ENCODE data around the gene ARHGAP10.

The ARHGAP10 gene

GRCh38 chr4:147963839-147964238 lies 232.0 kb downstream of the ARHGAP10 start:
- H3K4me1 ChIP-seq (ENCODE audit: low read length): no peaks in the 10 kb centered on the region
- H3K9me2 ChIP-seq (replicated peaks; ENCODE audit: insufficient read depth, low read length): no peaks in the 10 kb centered on the region
- H3K4me3 ChIP-seq (ENCODE audit: low read length): no peak overlapping the region
- H4K20me1 ChIP-seq (ENCODE audit: insufficient read depth, low read length): no peaks in the 10 kb centered on the region
- no peak overlapping the region for H2AFZ ChIP-seq (ENCODE audit: low read length)
- H3K9me3 ChIP-seq (replicated peaks; ENCODE audit: insufficient read depth, low read length): no peaks in the 10 kb centered on the region
- H3K27ac ChIP-seq (ENCODE audit: low read length): no peak overlapping the region
- H3F3A ChIP-seq (ENCODE audit: insufficient read depth, low read length): no peaks in the 10 kb centered on the region
- DNase-seq: no peak
- H3K79me2 ChIP-seq (ENCODE audit: low read length): no peaks in the 10 kb centered on the region
- no peak overlapping the region for H3K4me2 ChIP-seq (ENCODE audit: low read depth, low read length)
- H3K9ac ChIP-seq (ENCODE audit: low read length): no peak overlapping the region
- H3K36me3 ChIP-seq (replicated peaks; ENCODE audit: insufficient read depth, low read length): no peaks in the 10 kb centered on the region
- no peaks in the 10 kb centered on the region for H3K27me3 ChIP-seq (replicated peaks; ENCODE audit: insufficient read depth, low read length)
- TF ChIP-seq EZH2 (optimal IDR thresholded peaks at IDR 0.05; ENCODE audit: low read depth, low read length) (no peak), CTCF (IDR thresholded peaks at IDR 0.05; ENCODE audit: low read length) (no peak), EZH2phosphoT487 (IDR thresholded peaks at IDR 0.05; ENCODE audit: low read length) (no peak)

- H3K9me2 ChIP-seq (replicated peaks; ENCODE audit: insufficient read depth, low read length): no peaks in the 10 kb centered on the region
- no peak overlapping the region for H3K27ac ChIP-seq (ENCODE audit: low read length)
- no peak overlapping the region for H3K4me3 ChIP-seq (ENCODE audit: low read length)
- H3K36me3 ChIP-seq (replicated peaks; ENCODE audit: insufficient read depth, low read length): no peaks in the 10 kb centered on the region
- no peaks in the 10 kb centered on the region for H3K79me2 ChIP-seq (ENCODE audit: low read length)
- TF ChIP-seq EZH2 (optimal IDR thresholded peaks at IDR 0.05; ENCODE audit: low read depth, low read length) (no peak), EZH2phosphoT487 (IDR thresholded peaks at IDR 0.05; ENCODE audit: low read length) (no peak), CTCF (IDR thresholded peaks at IDR 0.05; ENCODE audit: low read length) (no peak)
- H3K9ac ChIP-seq (ENCODE audit: low read length): no peak overlapping the region
- no peaks in the 10 kb centered on the region for H3F3A ChIP-seq (ENCODE audit: insufficient read depth, low read length)
- DNase-seq: no peak
- no peaks in the 10 kb centered on the region for H4K20me1 ChIP-seq (ENCODE audit: insufficient read depth, low read length)
- no peaks in the 10 kb centered on the region for H3K27me3 ChIP-seq (replicated peaks; ENCODE audit: insufficient read depth, low read length)
- no peaks in the 10 kb centered on the region for H3K4me1 ChIP-seq (ENCODE audit: low read length)
- H3K4me2 ChIP-seq (ENCODE audit: low read depth, low read length): no peak overlapping the region
- H3K9me3 ChIP-seq (replicated peaks; ENCODE audit: insufficient read depth, low read length): no peaks in the 10 kb centered on the region
- H2AFZ ChIP-seq (ENCODE audit: low read length): no peak overlapping the region
Observed at GRCh38 chr4:147964266-147964880, 232.5 kb downstream of the ARHGAP10 start.

GRCh38 chr4:147965056-147965455 lies 233.2 kb downstream of the ARHGAP10 start:
- no peak for DNase-seq
- Histone ChIP-seq H2AFZ (ENCODE audit: low read length) (no peak overlapping the region), H3K9ac (ENCODE audit: low read length) (no peak overlapping the region), H3K9me2 (replicated peaks; ENCODE audit: insufficient read depth, low read length) (no peaks in the 10 kb centered on the region), H3K4me3 (ENCODE audit: low read length) (no peak overlapping the region), H3K27me3 (replicated peaks; ENCODE audit: insufficient read depth, low read length) (no peaks in the 10 kb centered on the region), H4K20me1 (ENCODE audit: insufficient read depth, low read length) (no peaks in the 10 kb centered on the region), H3K79me2 (ENCODE audit: low read length) (no peaks in the 10 kb centered on the region), H3K36me3 (replicated peaks; ENCODE audit: insufficient read depth, low read length) (no peaks in the 10 kb centered on the region), H3K4me1 (ENCODE audit: low read length) (no peaks in the 10 kb centered on the region), H3F3A (ENCODE audit: insufficient read depth, low read length) (no peaks in the 10 kb centered on the region), H3K4me2 (ENCODE audit: low read depth, low read length) (no peak overlapping the region), H3K27ac (ENCODE audit: low read length) (no peak overlapping the region), H3K9me3 (replicated peaks; ENCODE audit: insufficient read depth, low read length) (no peaks in the 10 kb centered on the region)
- TF ChIP-seq CTCF (IDR thresholded peaks at IDR 0.05; ENCODE audit: low read length) (no peak), EZH2 (optimal IDR thresholded peaks at IDR 0.05; ENCODE audit: low read depth, low read length) (no peak), EZH2phosphoT487 (IDR thresholded peaks at IDR 0.05; ENCODE audit: low read length) (no peak)

All from MM.1S (cell line).